ENCODE measurements around the gene TADA2A.

Gene TADA2A

GRCh38 chr17:37479025-37479424 is 72.3 kb downstream of the TADA2A start:
- H3K79me2 ChIP-seq (ENCODE audit: insufficient read depth, low read depth), result no peaks in the 10 kb centered on the region
- H3K9ac ChIP-seq, result no peak overlapping the region
- H2AFZ ChIP-seq (ENCODE audit: low read depth), result no peak overlapping the region
- no peaks in the 10 kb centered on the region for H3K27me3 ChIP-seq (ENCODE audit: insufficient read depth, low read depth)
- no peaks in the 10 kb centered on the region for H4K20me1 ChIP-seq (ENCODE audit: insufficient read depth)
- no peak for TF ChIP-seq CTCF (conservative IDR thresholded peaks at IDR 0.05; ENCODE audit: low read depth, low read length)
- no peaks in the 10 kb centered on the region; the same call in 1 of the 2 replicates for H3K36me3 ChIP-seq (ENCODE audit: insufficient read depth)
- H3K4me3 ChIP-seq (IDR thresholded peaks at IDR 0.05; ENCODE audit: insufficient read depth, low read depth, low read length), result no peak overlapping the region
- peaks cover 14% of the 10 kb centered on the region for H3K4me1 ChIP-seq (ENCODE audit: low read depth, poor library complexity, severe bottlenecking)
- no peak overlapping the region for H3K27ac ChIP-seq
- H3K4me2 ChIP-seq, result no peak overlapping the region

- Histone ChIP-seq H3K27me3 (ENCODE audit: insufficient read depth, low read depth) (no peaks in the 10 kb centered on the region), H3K27ac (no peak overlapping the region), H4K20me1 (ENCODE audit: insufficient read depth) (no peaks in the 10 kb centered on the region), H3K9ac (no peak overlapping the region), H3K36me3 (ENCODE audit: insufficient read depth) (no peaks in the 10 kb centered on the region; the same call in 1 of the 2 replicates), H3K4me2 (no peak overlapping the region), H2AFZ (ENCODE audit: low read depth) (no peak overlapping the region), H3K4me3 (IDR thresholded peaks at IDR 0.05; ENCODE audit: insufficient read depth, low read depth, low read length) (no peak overlapping the region), H3K4me1 (ENCODE audit: low read depth, poor library complexity, severe bottlenecking) (peaks cover 14% of the 10 kb centered on the region), H3K79me2 (ENCODE audit: insufficient read depth, low read depth) (no peaks in the 10 kb centered on the region)
- TF ChIP-seq CTCF (conservative IDR thresholded peaks at IDR 0.05; ENCODE audit: low read depth, low read length), result no peak
Observed at GRCh38 chr17:37480427-37480826, 73.7 kb downstream of the TADA2A start.

GRCh38 chr17:37481001-37481665 is 74.4 kb downstream of the TADA2A start:
- peaks cover 14% of the 10 kb centered on the region for H3K4me1 ChIP-seq (ENCODE audit: low read depth, poor library complexity, severe bottlenecking)
- H3K79me2 ChIP-seq (ENCODE audit: insufficient read depth, low read depth), result no peaks in the 10 kb centered on the region
- no peak overlapping the region for H3K9ac ChIP-seq
- no peak for TF ChIP-seq CTCF (conservative IDR thresholded peaks at IDR 0.05; ENCODE audit: low read depth, low read length)
- H3K27me3 ChIP-seq (ENCODE audit: insufficient read depth, low read depth), result no peaks in the 10 kb centered on the region
- no peak overlapping the region for H3K4me3 ChIP-seq (IDR thresholded peaks at IDR 0.05; ENCODE audit: insufficient read depth, low read depth, low read length)
- no peak overlapping the region for H3K4me2 ChIP-seq
- H3K36me3 ChIP-seq (ENCODE audit: insufficient read depth), result no peaks in the 10 kb centered on the region; the same call in 1 of the 2 replicates
- no peak overlapping the region for H2AFZ ChIP-seq (ENCODE audit: low read depth)
- H4K20me1 ChIP-seq (ENCODE audit: insufficient read depth), result no peaks in the 10 kb centered on the region
- H3K27ac ChIP-seq, result no peak overlapping the region

- Histone ChIP-seq H3K4me2 (no peak overlapping the region), H3K9ac (no peak overlapping the region), H3K27me3 (ENCODE audit: insufficient read depth, low read depth) (no peaks in the 10 kb centered on the region), H3K36me3 (ENCODE audit: insufficient read depth) (no peaks in the 10 kb centered on the region), H3K79me2 (ENCODE audit: insufficient read depth, low read depth) (no peaks in the 10 kb centered on the region), H4K20me1 (ENCODE audit: insufficient read depth) (no peaks in the 10 kb centered on the region), H3K4me1 (ENCODE audit: low read depth, poor library complexity, severe bottlenecking) (peaks cover 26% of the 10 kb centered on the region), H2AFZ (ENCODE audit: low read depth) (no peak overlapping the region), H3K4me3 (IDR thresholded peaks at IDR 0.05; ENCODE audit: insufficient read depth, low read depth, low read length) (no peak overlapping the region), H3K27ac (no peak overlapping the region)
- TF ChIP-seq CTCF (conservative IDR thresholded peaks at IDR 0.05; ENCODE audit: low read depth, low read length), result no peak
Observed at GRCh38 chr17:37483311-37484039, 76.8 kb downstream of the TADA2A start.

All from KMS-11 (cell line).